ENCODE results near the gene CREB5. TPM values are rescaled to one million over a fixed set of nuclear protein-coding genes. Genes with fewer than 3 reads are reported as not detected.

The CREB5 gene
- total RNA-seq, 1 experiment from 2014 or later: 0.49 TPM

DNA sequence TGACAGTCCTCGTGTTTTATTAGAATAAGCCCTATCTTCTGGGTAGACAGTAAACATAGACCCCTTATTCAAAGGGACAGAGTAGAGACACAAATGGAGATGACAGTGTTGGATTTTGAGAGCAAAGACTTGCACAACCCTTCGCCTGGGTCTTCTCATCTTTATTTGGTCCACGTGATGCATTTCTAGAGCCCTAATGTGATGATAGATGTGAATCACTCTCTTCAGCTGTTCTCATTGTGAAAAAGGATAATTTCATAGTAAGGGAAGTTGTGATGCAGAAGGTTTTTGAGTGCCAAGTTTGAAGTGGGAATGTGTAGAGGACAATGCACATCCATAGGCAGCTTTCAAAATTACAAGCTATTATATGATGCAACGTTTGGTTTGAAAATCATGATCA, 86.3 kb downstream of the CREB5 start:
- Histone ChIP-seq H3K4me2 (ENCODE audit: low read length) (no peak overlapping the region), H2AFZ (ENCODE audit: low read depth, low read length, poor library complexity, severe bottlenecking) (no peak overlapping the region), H3K4me3 (replicated peaks in 1 of 2; ENCODE audit: low read depth in 1 of 2, low read length in 2 of 2) (no peak overlapping the region), H3K79me2 (ENCODE audit: insufficient read depth, low read length) (no peaks in the 10 kb centered on the region), H3K27me3 (ENCODE audit: insufficient read depth, low read length) (peaks cover 81% of the 10 kb centered on the region), H3K27ac (ENCODE audit: low read depth, low read length) (no peak overlapping the region), H3K36me3 (ENCODE audit: control insufficient read depth in 1 of 2, insufficient read depth in 2 of 2, low read length in 2 of 2) (no peaks in the 10 kb centered on the region), H3K9ac (ENCODE audit: low read length) (no peak overlapping the region), H3K4me1 (ENCODE audit: control insufficient read depth in 1 of 2, insufficient read depth in 2 of 2, low read length in 2 of 2) (no peaks in the 10 kb centered on the region), H3K9me3 (ENCODE audit: control insufficient read depth in 1 of 2, insufficient read depth in 1 of 2, low read depth in 1 of 2, low read length in 2 of 2) (no peaks in the 10 kb centered on the region), H4K20me1 (ENCODE audit: insufficient read depth) (no peaks in the 10 kb centered on the region), H3K9me2 (ENCODE audit: insufficient read depth) (no peaks in the 10 kb centered on the region)
- RAD21 ChIA-PET (ENCODE audit: low non-redundant PET in 1 of 2, low total read pairs in 2 of 2, uncharacterized antibody in 2 of 2, unreplicated experiment in 2 of 2): no interaction called here
- BruUV-seq (replicated peaks): no TSS peak
- TF ChIP-seq ATF3 (IDR thresholded peaks at IDR 0.05) (no peak), EZH2phosphoT487 (IDR thresholded peaks at IDR 0.05; ENCODE audit: borderline replicate concordance) (no peak), RAD21 (IDR thresholded peaks at IDR 0.05; ENCODE audit: low read depth) (no peak), CTCF (IDR thresholded peaks at IDR 0.05 in 2 of 3, conservative IDR thresholded peaks at IDR 0.05 in 1 of 3; ENCODE audit: borderline replicate concordance in 1 of 3, insufficient read depth in 1 of 3, low read depth in 2 of 3, low read length in 2 of 3) (no peak), POLR2AphosphoS5 (IDR thresholded peaks at IDR 0.05; ENCODE audit: low read depth, low read length) (no peak), ELF1 (IDR thresholded peaks at IDR 0.05; ENCODE audit: borderline replicate concordance, low read depth) (no peak), EZH2 (IDR thresholded peaks at IDR 0.05) (no peak), ZNF274 (IDR thresholded peaks at IDR 0.05; ENCODE audit: low read depth, low read length) (no peak), CBX3 (IDR thresholded peaks at IDR 0.05; ENCODE audit: low read depth) (no peak), ZFX (IDR thresholded peaks at IDR 0.05) (no peak), YY1 (IDR thresholded peaks at IDR 0.05; ENCODE audit: extremely low read depth, insufficient replicate concordance, low read depth, low read length) (no peak)
- intact Hi-C loops (cut with micrococcal nuclease): no loop called here
- ATAC-seq: no peak
- POLR2A ChIA-PET: no interaction called here
- DNase-seq (ENCODE audit: low read depth, low spot score): no peak
- CTCF ChIA-PET: no interaction called here
